Measurements from ENCODE around the gene GCNA. TPM values are rescaled to one million over a fixed set of nuclear protein-coding genes. Genes with fewer than 3 reads are reported as not detected.
"Not testable (repeated sequence)": the region's sequence is repeated elsewhere in the genome, so short reads cannot be mapped to it uniquely, and the experiment has no call there.

GCNA gene
- total RNA-seq, 1 experiment from 2014 or later = 0.98 TPM

DNA sequence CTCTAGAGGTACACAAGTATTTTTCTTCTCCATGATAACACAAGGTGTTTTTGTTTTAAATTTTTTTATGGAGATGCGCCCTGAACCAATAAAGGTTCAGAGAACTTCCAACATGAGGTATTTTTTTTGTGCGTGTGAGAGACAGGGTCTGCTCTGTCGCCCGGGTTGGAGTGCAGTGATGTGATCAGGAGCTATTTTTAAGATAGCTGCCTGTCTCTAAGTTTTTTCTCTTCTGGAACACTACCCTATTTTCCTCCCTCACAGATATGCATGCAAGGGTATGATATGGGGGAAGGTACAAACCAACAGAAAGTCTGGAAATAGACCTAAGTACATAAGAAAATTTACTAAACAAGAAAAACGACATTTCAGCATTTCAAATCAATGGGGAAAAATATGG is 3.0 kb downstream of the GCNA start:
- H3K9me3 ChIP-seq (ENCODE audit: control insufficient read depth in 1 of 2, insufficient read depth in 1 of 2, low read depth in 1 of 2, low read length in 2 of 2) = no peaks in the 10 kb centered on the region
- no peaks in the 10 kb centered on the region for H3K27me3 ChIP-seq (ENCODE audit: insufficient read depth, low read length)
- H2AFZ ChIP-seq (ENCODE audit: low read depth, low read length, poor library complexity, severe bottlenecking) = no peak overlapping the region
- ChIA-PET POLR2A (no interaction called here), CTCF (no interaction called here), RAD21 (ENCODE audit: low non-redundant PET in 1 of 2, low total read pairs in 2 of 2, uncharacterized antibody in 2 of 2, unreplicated experiment in 2 of 2) (no interaction called here)
- no peaks in the 10 kb centered on the region for H3K9me2 ChIP-seq (ENCODE audit: insufficient read depth)
- ATAC-seq (no peak), DNase-seq (ENCODE audit: low read depth, low spot score) (no peak)
- H3K4me1 ChIP-seq (ENCODE audit: control insufficient read depth in 1 of 2, insufficient read depth in 2 of 2, low read length in 2 of 2) = no peaks in the 10 kb centered on the region
- no peak overlapping the region for H3K4me2 ChIP-seq (ENCODE audit: low read length)
- TF ChIP-seq YY1 (IDR thresholded peaks at IDR 0.05; ENCODE audit: extremely low read depth, insufficient replicate concordance, low read depth, low read length) (no peak), SP1 (IDR thresholded peaks at IDR 0.05; ENCODE audit: low read depth) (no peak)
- TF ChIP-seq, protein P1, sequence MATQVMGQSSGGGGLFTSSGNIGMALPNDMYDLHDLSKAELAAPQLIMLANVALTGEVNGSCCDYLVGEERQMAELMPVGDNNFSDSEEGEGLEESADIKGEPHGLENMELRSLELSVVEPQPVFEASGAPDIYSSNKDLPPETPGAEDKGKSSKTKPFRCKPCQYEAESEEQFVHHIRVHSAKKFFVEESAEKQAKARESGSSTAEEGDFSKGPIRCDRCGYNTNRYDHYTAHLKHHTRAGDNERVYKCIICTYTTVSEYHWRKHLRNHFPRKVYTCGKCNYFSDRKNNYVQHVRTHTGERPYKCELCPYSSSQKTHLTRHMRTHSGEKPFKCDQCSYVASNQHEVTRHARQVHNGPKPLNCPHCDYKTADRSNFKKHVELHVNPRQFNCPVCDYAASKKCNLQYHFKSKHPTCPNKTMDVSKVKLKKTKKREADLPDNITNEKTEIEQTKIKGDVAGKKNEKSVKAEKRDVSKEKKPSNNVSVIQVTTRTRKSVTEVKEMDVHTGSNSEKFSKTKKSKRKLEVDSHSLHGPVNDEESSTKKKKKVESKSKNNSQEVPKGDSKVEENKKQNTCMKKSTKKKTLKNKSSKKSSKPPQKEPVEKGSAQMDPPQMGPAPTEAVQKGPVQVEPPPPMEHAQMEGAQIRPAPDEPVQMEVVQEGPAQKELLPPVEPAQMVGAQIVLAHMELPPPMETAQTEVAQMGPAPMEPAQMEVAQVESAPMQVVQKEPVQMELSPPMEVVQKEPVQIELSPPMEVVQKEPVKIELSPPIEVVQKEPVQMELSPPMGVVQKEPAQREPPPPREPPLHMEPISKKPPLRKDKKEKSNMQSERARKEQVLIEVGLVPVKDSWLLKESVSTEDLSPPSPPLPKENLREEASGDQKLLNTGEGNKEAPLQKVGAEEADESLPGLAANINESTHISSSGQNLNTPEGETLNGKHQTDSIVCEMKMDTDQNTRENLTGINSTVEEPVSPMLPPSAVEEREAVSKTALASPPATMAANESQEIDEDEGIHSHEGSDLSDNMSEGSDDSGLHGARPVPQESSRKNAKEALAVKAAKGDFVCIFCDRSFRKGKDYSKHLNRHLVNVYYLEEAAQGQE (IDR thresholded peaks at IDR 0.05; ENCODE audit: low read depth) = no peak
- no TSS peak for BruUV-seq (replicated peaks)
- H4K20me1 ChIP-seq (ENCODE audit: insufficient read depth) = no peaks in the 10 kb centered on the region
- H3K4me3 ChIP-seq (replicated peaks in 1 of 2; ENCODE audit: low read depth in 1 of 2, low read length in 2 of 2) = no peak overlapping the region
- H3K9ac ChIP-seq (ENCODE audit: low read length) = no peak overlapping the region
- H3K36me3 ChIP-seq (ENCODE audit: control insufficient read depth in 1 of 2, insufficient read depth in 2 of 2, low read length in 2 of 2) = no peaks in the 10 kb centered on the region; a peak in 1 of 4 replicates
- intact Hi-C loops (cut with micrococcal nuclease) = no loop called here
- H3K27ac ChIP-seq (ENCODE audit: low read depth, low read length) = no peak overlapping the region
- H3K79me2 ChIP-seq (ENCODE audit: insufficient read depth, low read length) = no peaks in the 10 kb centered on the region

DNA sequence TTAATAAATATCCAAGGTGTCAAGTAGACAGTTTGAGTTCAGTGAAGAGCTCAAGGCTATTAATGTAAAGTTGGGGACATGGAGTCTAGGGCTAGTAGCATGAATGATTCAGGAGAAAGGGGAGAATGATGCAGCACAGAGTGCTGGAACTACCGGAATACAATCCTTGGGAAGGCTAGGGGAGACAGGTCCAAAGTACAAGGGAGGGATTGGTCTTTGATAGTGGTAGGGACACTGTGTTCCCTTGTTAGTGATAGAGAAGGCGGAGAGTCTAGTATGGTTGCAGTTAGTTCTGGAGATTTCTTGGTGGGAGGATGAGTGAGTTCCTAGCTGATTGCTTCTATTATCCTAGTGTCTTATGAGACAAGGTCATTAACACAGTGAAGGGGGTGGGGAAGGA is 8.7 kb downstream of the GCNA start:
- no TSS peak for BruUV-seq (replicated peaks)
- H2AFZ ChIP-seq (ENCODE audit: low read depth, low read length, poor library complexity, severe bottlenecking) = no peak overlapping the region
- H3K36me3 ChIP-seq (ENCODE audit: control insufficient read depth in 1 of 2, insufficient read depth in 2 of 2, low read length in 2 of 2) = no peaks in the 10 kb centered on the region
- TF ChIP-seq EZH2 (IDR thresholded peaks at IDR 0.05) = no peak
- no peak for TF ChIP-seq CBX3 (IDR thresholded peaks at IDR 0.05; ENCODE audit: low read depth)
- no peak for TF ChIP-seq SIN3A (IDR thresholded peaks at IDR 0.05; ENCODE audit: low read depth)
- TF ChIP-seq, protein P2, sequence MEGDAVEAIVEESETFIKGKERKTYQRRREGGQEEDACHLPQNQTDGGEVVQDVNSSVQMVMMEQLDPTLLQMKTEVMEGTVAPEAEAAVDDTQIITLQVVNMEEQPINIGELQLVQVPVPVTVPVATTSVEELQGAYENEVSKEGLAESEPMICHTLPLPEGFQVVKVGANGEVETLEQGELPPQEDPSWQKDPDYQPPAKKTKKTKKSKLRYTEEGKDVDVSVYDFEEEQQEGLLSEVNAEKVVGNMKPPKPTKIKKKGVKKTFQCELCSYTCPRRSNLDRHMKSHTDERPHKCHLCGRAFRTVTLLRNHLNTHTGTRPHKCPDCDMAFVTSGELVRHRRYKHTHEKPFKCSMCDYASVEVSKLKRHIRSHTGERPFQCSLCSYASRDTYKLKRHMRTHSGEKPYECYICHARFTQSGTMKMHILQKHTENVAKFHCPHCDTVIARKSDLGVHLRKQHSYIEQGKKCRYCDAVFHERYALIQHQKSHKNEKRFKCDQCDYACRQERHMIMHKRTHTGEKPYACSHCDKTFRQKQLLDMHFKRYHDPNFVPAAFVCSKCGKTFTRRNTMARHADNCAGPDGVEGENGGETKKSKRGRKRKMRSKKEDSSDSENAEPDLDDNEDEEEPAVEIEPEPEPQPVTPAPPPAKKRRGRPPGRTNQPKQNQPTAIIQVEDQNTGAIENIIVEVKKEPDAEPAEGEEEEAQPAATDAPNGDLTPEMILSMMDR (IDR thresholded peaks at IDR 0.05 in 2 of 3, conservative IDR thresholded peaks at IDR 0.05 in 1 of 3; ENCODE audit: borderline replicate concordance in 1 of 3, insufficient read depth in 1 of 3, low read depth in 2 of 3, low read length in 2 of 3) = no peak
- RAD21 ChIA-PET (ENCODE audit: low non-redundant PET in 1 of 2, low total read pairs in 2 of 2, uncharacterized antibody in 2 of 2, unreplicated experiment in 2 of 2) = no interaction called here
- CTCF ChIA-PET = no interaction called here
- H3K9me3 ChIP-seq (ENCODE audit: control insufficient read depth in 1 of 2, insufficient read depth in 1 of 2, low read depth in 1 of 2, low read length in 2 of 2) = no peaks in the 10 kb centered on the region
- no peaks in the 10 kb centered on the region for H3K9me2 ChIP-seq (ENCODE audit: insufficient read depth)
- H3K9ac ChIP-seq (ENCODE audit: low read length) = no peak overlapping the region
- no peaks in the 10 kb centered on the region for H4K20me1 ChIP-seq (ENCODE audit: insufficient read depth)
- no peak overlapping the region for H3K4me3 ChIP-seq (replicated peaks in 1 of 2; ENCODE audit: low read depth in 1 of 2, low read length in 2 of 2)
- no peaks in the 10 kb centered on the region for H3K79me2 ChIP-seq (ENCODE audit: insufficient read depth, low read length)
- no peaks in the 10 kb centered on the region for H3K4me1 ChIP-seq (ENCODE audit: control insufficient read depth in 1 of 2, insufficient read depth in 2 of 2, low read length in 2 of 2)
- H3K27me3 ChIP-seq (ENCODE audit: insufficient read depth, low read length) = no peaks in the 10 kb centered on the region
- no peak overlapping the region for H3K27ac ChIP-seq (ENCODE audit: low read depth, low read length)
- ATAC-seq (no peak), DNase-seq (ENCODE audit: low read depth, low spot score) (no peak)
- POLR2A ChIA-PET = no interaction called here
- intact Hi-C loops (cut with micrococcal nuclease) = no loop called here
- no peak overlapping the region for H3K4me2 ChIP-seq (ENCODE audit: low read length)

DNA sequence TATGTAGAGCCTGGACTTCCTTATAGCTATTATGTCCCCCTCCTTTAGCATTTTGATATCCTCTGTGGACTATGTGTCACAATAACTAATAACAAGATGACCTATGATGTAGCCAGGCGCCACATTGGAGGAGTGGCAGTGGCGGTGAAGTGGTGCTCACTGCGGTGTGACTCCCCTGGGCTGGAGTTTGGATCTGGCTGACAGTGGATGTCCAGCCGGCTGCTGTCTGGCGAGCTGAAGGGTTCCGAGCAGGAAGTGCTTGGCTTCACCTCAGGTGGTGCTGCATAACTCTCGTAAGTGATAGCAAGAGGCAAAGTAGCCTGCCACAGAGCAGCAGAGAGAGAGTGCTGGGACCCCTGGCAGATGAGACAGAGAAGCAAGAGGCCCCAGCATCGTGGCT is 15.0 kb downstream of the GCNA start:
- H3K9me3 ChIP-seq (ENCODE audit: control insufficient read depth in 1 of 2, insufficient read depth in 1 of 2, low read depth in 1 of 2, low read length in 2 of 2); H3K36me3 ChIP-seq (ENCODE audit: control insufficient read depth in 1 of 2, insufficient read depth in 2 of 2, low read length in 2 of 2); POLR2A ChIA-PET; H3K27me3 ChIP-seq (ENCODE audit: insufficient read depth, low read length); DNase-seq (ENCODE audit: low read depth, low spot score); H3K27ac ChIP-seq (ENCODE audit: low read depth, low read length); intact Hi-C loops (cut with micrococcal nuclease); ATAC-seq; H3K4me3 ChIP-seq (replicated peaks in 1 of 2; ENCODE audit: low read depth in 1 of 2, low read length in 2 of 2); H4K20me1 ChIP-seq (ENCODE audit: insufficient read depth); BruUV-seq (replicated peaks); H3K4me1 ChIP-seq (ENCODE audit: control insufficient read depth in 1 of 2, insufficient read depth in 2 of 2, low read length in 2 of 2); H3K79me2 ChIP-seq (ENCODE audit: insufficient read depth, low read length); H3K9me2 ChIP-seq (ENCODE audit: insufficient read depth); H3K9ac ChIP-seq (ENCODE audit: low read length); CTCF ChIA-PET; RAD21 ChIA-PET (ENCODE audit: low non-redundant PET in 1 of 2, low total read pairs in 2 of 2, uncharacterized antibody in 2 of 2, unreplicated experiment in 2 of 2); H3K4me2 ChIP-seq (ENCODE audit: low read length); H2AFZ ChIP-seq (ENCODE audit: low read depth, low read length, poor library complexity, severe bottlenecking): not testable (repeated sequence)

Measured in HCT116 (cell line).